D341Med (cell line): ENCODE measurements around the gene KRTAP9-3.
"Not testable (repeated sequence)": the region's sequence is repeated elsewhere in the genome, so short reads cannot be mapped to it uniquely, and the experiment has no call there.

Source experiments
- DNase-seq: peaks from one replicate; pipeline ENCODE4 v3.0.0; 2012; ENCODE audit warnings: low spot score

KRTAP9-3 gene

DNA sequence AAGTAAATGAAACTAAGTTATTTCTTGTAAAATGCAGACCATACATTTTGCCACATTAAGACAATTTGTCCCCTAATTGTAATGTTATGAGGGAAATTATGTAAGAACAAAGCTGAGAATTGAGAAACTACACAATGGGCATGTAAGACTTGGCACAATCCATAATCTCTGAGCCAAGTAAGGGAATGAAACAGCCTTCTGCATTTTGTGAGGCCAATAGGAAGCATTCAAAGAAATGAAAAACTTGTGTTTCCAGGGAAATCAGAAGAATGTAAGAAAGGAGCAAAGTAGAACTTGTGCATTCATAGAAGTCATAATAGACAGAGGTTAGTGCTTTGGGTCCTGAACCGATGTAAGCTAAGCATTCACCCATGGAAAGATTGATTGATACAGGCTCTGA, 19.0 kb downstream of the KRTAP9-3 start:
- DNase-seq: no peak

- DNase-seq: no peak
Observed at GRCh38 chr17:41254861-41255260, 22.6 kb downstream of the KRTAP9-3 start.

DNA sequence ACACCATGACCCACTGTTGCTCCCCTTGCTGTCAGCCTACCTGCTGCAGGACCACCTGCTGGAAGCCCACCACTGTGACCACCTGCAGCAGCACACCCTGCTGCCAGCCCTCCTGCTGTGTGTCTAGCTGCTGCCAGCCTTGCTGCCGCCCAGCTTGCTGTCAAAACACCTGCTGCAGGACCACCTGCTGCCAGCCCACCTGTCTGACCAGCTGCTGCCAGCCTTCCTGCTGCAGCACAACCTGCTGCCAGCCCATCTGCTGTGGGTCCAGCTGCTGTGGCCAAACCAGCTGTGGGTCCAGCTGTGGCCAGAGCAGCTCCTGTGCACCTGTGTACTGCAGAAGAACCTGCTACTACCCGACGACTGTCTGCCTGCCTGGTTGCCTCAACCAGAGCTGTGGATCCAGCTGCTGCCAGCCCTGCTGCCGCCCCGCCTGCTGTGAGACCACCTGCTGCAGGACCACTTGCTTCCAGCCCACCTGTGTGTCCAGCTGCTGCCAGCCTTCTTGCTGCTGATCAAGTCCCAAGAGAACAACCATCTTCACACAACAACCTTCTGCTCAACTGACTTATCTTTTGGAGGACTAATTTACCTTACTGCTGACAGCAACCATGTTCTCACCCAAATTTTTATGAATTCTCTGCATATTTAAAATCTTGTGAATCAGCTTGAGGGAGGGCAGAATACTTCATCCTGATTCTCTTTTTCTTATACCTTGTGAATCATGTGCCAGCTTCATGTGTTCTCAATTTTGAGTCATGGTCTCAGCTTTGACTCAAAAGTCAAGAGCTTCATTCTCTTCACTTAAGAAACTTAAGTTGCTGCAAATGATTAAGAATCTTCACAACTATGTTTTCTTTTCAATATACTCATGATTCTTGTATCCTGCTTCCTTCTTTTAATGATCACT, 23.4 kb downstream of the KRTAP9-3 start, which contains the start of gene KRTAP9-9:
Gene KRTAP9-9, plus strand, starts transcription at position 4 of the 910 bp plus-strand sequence.
- not testable (repeated sequence) for DNase-seq

DNA sequence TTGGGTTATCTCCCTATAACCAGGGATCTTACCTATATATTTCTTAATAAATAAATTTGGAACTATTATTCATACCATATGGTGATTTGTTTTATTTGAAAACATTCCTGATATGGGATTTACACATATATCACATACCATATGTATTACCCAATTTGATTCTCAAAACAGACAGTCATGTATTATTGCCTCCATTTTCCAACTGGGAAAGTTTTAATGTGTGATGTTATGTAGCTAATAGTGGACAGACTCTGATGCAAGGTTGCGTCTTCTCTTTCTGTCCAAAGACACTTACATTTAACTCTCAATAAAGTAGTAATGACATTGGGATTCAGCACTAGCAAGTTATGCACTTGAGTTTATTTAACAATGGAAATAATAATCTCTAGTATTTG, 24.0 kb downstream of the KRTAP9-3 start:
- no peak for DNase-seq

DNA sequence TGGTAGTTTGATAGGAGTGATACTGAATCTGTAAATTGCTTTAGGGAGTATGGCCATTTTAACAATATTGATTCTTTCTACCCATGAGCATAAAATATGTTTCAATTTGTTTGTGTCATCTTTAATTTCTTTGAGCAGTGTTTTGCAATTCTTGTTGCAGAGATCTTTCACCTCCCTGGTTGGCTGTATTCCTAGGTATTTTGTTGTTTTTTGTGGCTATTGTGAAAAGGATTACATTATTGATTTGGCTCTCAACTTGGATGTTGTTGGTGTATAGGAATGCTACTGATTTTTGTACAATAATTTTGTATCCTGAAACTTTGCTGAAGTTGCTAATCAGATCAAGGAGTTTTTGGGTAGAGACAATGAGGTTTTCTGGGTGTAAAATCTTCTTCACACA, 26.2 kb downstream of the KRTAP9-3 start:
- DNase-seq: no peak

DNA sequence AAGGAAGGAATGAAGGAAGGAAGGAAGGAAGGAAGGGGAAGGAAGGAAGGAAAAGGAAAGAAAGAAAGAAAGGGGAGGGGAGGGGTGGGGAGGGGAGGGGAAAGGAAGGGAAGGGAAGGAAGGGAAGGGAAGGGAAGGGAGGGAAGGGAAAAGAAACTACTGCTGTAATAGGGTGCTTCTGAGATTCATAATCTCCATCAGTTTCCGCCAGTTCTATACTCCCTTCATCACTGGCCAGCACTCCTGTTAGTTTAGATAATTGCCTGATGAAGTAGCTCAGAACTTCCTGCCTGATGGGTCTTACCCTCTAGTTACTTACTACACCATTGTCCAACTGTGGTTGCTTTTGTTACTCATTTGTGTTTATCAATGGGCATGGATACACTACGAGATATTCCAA, 31.0 kb downstream of the KRTAP9-3 start:
- no peak for DNase-seq

GRCh38 chr17:41264599-41264998, 32.4 kb downstream of the KRTAP9-3 start:
- no peak for DNase-seq

GRCh38 chr17:41265078-41265477, 32.8 kb downstream of the KRTAP9-3 start, which contains the start of gene KRTAP9-6:
TSS of gene KRTAP9-6 (plus strand) at chr17:41265378. CDS start at chr17:41265378, 0 bp downstream.
- no peak for DNase-seq

DNA sequence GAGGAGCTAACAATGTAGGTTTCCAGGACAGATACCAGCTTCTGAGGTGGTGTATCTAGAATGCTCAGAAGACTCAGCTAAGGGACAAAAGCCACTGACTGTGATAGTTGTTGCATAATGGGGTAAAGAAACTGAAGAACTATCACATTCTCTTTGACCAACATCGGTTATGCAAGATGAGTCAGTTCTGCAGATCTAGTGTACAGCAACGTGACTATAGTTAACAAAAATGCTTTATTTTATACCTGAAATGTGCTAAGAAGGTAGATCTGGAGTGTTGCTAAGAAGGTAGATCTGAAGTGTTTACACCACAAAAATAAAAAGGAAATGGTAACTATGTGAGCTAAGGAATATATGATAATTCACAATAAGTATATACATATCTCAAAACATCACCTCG, 35.5 kb downstream of the KRTAP9-3 start:
- DNase-seq: no peak

DNA sequence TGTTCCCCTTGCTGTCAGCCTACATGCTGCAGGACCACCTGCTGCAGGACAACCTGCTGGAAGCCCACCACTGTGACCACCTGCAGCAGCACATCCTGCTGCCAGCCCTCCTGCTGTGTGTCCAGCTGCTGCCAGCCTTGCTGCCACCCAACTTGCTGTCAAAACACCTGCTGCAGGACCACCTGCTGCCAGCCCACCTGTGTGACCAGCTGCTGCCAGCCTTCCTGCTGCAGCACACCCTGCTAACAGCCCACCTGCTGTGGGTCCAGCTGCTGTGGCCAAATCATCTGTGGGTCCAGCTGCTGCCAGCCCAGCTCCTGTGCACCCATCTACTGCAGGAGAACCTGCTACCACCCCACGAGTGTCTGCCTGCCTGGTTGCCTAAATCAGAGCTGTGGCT, 39.1 kb downstream of the KRTAP9-3 start:
- not testable (repeated sequence) for DNase-seq

- no peak for DNase-seq
Observed at GRCh38 chr17:41271858-41272257, 39.6 kb downstream of the KRTAP9-3 start.

DNA sequence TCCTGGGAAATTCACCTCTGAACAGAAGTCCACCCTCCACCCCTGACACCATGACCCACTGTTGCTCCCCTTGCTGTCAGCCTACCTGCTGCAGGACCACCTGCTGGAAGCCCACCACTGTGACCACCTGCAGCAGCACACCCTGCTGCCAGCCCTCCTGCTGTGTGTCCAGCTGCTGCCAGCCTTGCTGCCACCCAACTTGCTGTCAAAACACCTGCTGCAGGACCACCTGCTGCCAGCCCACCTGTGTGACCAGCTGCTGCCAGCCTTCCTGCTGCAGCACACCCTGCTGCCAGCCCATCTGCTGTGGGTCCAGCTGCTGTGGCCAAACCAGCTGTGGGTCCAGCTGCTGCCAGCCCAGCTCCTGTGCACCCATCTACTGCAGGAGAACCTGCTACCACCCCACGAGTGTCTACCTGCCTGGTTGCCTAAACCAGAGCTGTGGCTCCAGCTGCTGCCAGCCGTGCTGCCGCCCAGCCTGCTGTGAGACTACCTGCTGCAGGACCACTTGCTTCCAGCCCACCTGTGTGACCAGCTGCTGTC, 43.5 kb downstream of the KRTAP9-3 start, which contains the start of gene KRTAP9-7:
Gene KRTAP9-7, plus strand, starts transcription at position 51 of the 543 bp plus-strand sequence. Its CDS starts 0 bp downstream, at position 51.
- not testable (repeated sequence) for DNase-seq

DNA sequence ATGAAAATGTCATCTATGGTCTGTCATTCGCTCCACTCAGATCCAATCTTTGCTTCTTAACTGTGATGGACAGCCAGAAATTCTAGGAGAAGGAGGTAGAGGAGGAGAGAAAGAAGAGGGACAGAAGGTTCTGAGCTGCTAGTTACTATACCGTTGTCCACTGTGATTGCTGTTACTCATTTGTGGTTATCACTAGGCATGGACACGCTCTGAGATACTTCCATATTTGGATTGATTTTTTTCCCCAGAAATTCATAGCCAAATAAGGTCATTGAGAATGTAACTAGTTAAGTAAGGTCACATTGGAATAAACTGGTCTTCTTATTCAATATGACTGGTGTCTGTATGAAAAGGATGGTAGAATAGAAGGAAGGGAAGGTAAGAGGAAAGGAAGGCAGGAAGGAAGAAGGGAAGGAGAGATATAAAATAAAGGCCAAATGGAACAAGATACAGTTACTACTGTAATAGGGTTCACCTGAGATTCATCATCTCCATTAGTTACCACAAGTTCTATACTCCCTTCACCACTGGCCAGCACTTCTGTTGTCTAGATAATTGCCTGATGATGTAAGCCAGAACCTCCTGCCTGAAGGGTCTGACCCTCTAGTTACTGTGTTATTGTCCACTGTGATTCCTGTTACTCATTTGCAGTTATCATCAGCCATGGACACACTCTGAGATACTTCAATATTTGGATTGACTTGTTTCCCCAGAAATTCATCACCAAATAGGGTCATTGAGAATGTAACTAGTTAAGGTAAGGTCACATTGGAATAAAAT, 46.1 kb downstream of the KRTAP9-3 start:
- no peak for DNase-seq
